Activated T-cell treated with anti-CD3 and anti-CD28 coated beads, Interleukin-2, amount 50 U/mL, for 72 hours (primary cell): Measurements from ENCODE around the gene PTGIS. TPM values are rescaled to one million over a fixed set of nuclear protein-coding genes. Genes with fewer than 3 reads are reported as not detected.

ENCODE experiments used
- ATAC-seq, 2 donors: fragments of 150-1000 bp; cut with Tn5 transposase; replicated peaks in 1 of 2; 2 replicates each; pipeline ENCODE4 v1.10.0; 2021; ENCODE audit warnings: moderate library complexity in 2 of 2, mild to moderate bottlenecking in 1 of 2
- DNase-seq, 2 donors: peaks; one replicate each; pipeline ENCODE4 v3.0.0; 2021 to 2022; ENCODE audit warnings: mixed read lengths in 1 of 2
- H3K27ac Mint-ChIP-seq: one replicate; pipeline ENCODE4 v1.8.0; 2022; ENCODE audit warnings: mild to moderate bottlenecking, moderate library complexity, mixed read lengths
- H3K27me3 Mint-ChIP-seq: one replicate; pipeline ENCODE4 v1.8.0; 2022; ENCODE audit warnings: low read depth, mixed read lengths
- H3K36me3 Mint-ChIP-seq, 2 donors: one replicate each; pipeline ENCODE4 v1.8.0; 2022; ENCODE audit warnings: mixed read lengths in 2 of 2, mild to moderate bottlenecking in 1 of 2; ENCODE audit not compliant: insufficient read depth in 2 of 2
- H3K4me1 Mint-ChIP-seq: one replicate; pipeline ENCODE4 v1.8.0; 2022; ENCODE audit warnings: low read depth, mixed read lengths
- H3K4me3 Mint-ChIP-seq, 2 donors: one replicate each; pipeline ENCODE4 v1.8.0; 2022; ENCODE audit warnings: mild to moderate bottlenecking in 2 of 2, mixed read lengths in 2 of 2, moderate library complexity in 2 of 2
- H3K9me3 Mint-ChIP-seq, 2 donors: one replicate each; pipeline ENCODE4 v1.8.0; 2022; ENCODE audit warnings: mixed read lengths in 2 of 2
- total RNA-seq, 2 donors: library from RNA; stranded (reverse); gene quantifications; one replicate each; pipeline ENCODE4 v1.2.3, GENCODE V29; 2022

PTGIS gene
- total RNA-seq, 2 donors from 2014 or later: 1.8 to 6.3 TPM

GRCh38 chr20:49540232-49540620 lies 27.7 kb downstream of the PTGIS start:
- H3K36me3 Mint-ChIP-seq: peaks cover 8 to 19% of the 10 kb centered on the region in 2 donors
- H3K4me1 Mint-ChIP-seq: peaks cover 35% of the 10 kb centered on the region
- no peak overlapping the region for H3K4me3 Mint-ChIP-seq
- no peak for ATAC-seq
- H3K27ac Mint-ChIP-seq: no peak overlapping the region
- H3K9me3 Mint-ChIP-seq: peaks cover 1 to 2% of the 10 kb centered on the region in 2 donors
- peaks cover 32% of the 10 kb centered on the region for H3K27me3 Mint-ChIP-seq
- no peak for DNase-seq

GRCh38 chr20:49539481-49540231 lies 28.3 kb downstream of the PTGIS start:
- Mint-ChIP-seq H3K4me1 (peaks cover 41% of the 10 kb centered on the region), H3K9me3 (no peaks in the 10 kb centered on the region), H3K36me3 (peaks cover 6 to 13% of the 10 kb centered on the region in 2 donors), H3K4me3 (no peak overlapping the region), H3K27ac (no peak overlapping the region), H3K27me3 (peaks cover 32% of the 10 kb centered on the region)
- DNase-seq (no peak), ATAC-seq (no peak)

GRCh38 chr20:49538950-49539349 lies 29.0 kb downstream of the PTGIS start:
- Mint-ChIP-seq H3K4me1 (peaks cover 48% of the 10 kb centered on the region), H3K4me3 (no peak overlapping the region), H3K9me3 (no peaks in the 10 kb centered on the region), H3K27me3 (peaks cover 32% of the 10 kb centered on the region), H3K27ac (no peak overlapping the region), H3K36me3 (peaks cover 3 to 8% of the 10 kb centered on the region in 2 donors)
- ATAC-seq (no peak), DNase-seq (no peak)

GRCh38 chr20:49534255-49534712 lies 33.7 kb downstream of the PTGIS start:
- Mint-ChIP-seq H3K4me1 (peaks cover 21% of the 10 kb centered on the region), H3K36me3 (peaks cover 2% of the 10 kb centered on the region in 2 donors), H3K27me3 (peaks cover 31% of the 10 kb centered on the region), H3K4me3 (peak overlapping the region; percentile 10 to 76), H3K27ac (peak overlapping the region; percentile 66), H3K9me3 (no peaks in the 10 kb centered on the region)
- ATAC-seq (peak; percentile 56 to 59), DNase-seq (peak; percentile 64 to 70)

GRCh38 chr20:49532285-49532946 lies 35.5 kb downstream of the PTGIS start:
- H3K4me1 Mint-ChIP-seq: peaks cover 21% of the 10 kb centered on the region

GRCh38 chr20:49529470-49529869 lies 38.5 kb downstream of the PTGIS start:
- DNase-seq (no peak), ATAC-seq (no peak)
- peaks cover 0 to 5% of the 10 kb centered on the region in 2 donors for H3K9me3 Mint-ChIP-seq
- H3K27me3 Mint-ChIP-seq: peaks cover 30% of the 10 kb centered on the region
- peaks cover 6% of the 10 kb centered on the region for H3K4me1 Mint-ChIP-seq
- H3K4me3 Mint-ChIP-seq: no peak overlapping the region
- peaks cover 0 to 2% of the 10 kb centered on the region in 2 donors for H3K36me3 Mint-ChIP-seq
- H3K27ac Mint-ChIP-seq: no peak overlapping the region

More at GRCh38 chr20:49532285-49532946, 35.5 kb downstream of the PTGIS start:
- Mint-ChIP-seq H3K27me3 (peaks cover 27% of the 10 kb centered on the region), H3K36me3 (peaks cover 0 to 2% of the 10 kb centered on the region in 2 donors), H3K4me3 (no peak overlapping the region), H3K27ac (no peak overlapping the region), H3K9me3 (no peaks in the 10 kb centered on the region)
- no peak for ATAC-seq
- DNase-seq: no peak

GRCh38 chr20:49526568-49526967 lies 41.4 kb downstream of the PTGIS start:
- Mint-ChIP-seq H3K4me3 (no peak overlapping the region), H3K9me3 (peaks cover 1 to 5% of the 10 kb centered on the region in 2 donors), H3K27ac (no peak overlapping the region), H3K4me1 (no peaks in the 10 kb centered on the region), H3K27me3 (peaks cover 44% of the 10 kb centered on the region), H3K36me3 (peaks cover 2 to 4% of the 10 kb centered on the region in 2 donors)
- DNase-seq: no peak
- ATAC-seq: no peak

GRCh38 chr20:49526056-49526455 lies 41.9 kb downstream of the PTGIS start:
- no peak overlapping the region for H3K27ac Mint-ChIP-seq
- no peak overlapping the region for H3K4me3 Mint-ChIP-seq
- H3K27me3 Mint-ChIP-seq: peaks cover 44% of the 10 kb centered on the region
- peaks cover 1 to 5% of the 10 kb centered on the region in 2 donors for H3K9me3 Mint-ChIP-seq
- ATAC-seq (no peak), DNase-seq (no peak)
- H3K36me3 Mint-ChIP-seq: peaks cover 2 to 4% of the 10 kb centered on the region in 2 donors
- no peaks in the 10 kb centered on the region for H3K4me1 Mint-ChIP-seq

- H3K4me3 Mint-ChIP-seq: no peak overlapping the region
- H3K27me3 Mint-ChIP-seq: peaks cover 26% of the 10 kb centered on the region
- ATAC-seq: no peak
- no peak for DNase-seq
- no peak overlapping the region for H3K27ac Mint-ChIP-seq
- H3K4me1 Mint-ChIP-seq: no peaks in the 10 kb centered on the region
- peaks cover 2 to 4% of the 10 kb centered on the region in 2 donors for H3K36me3 Mint-ChIP-seq
- peaks cover 1 to 5% of the 10 kb centered on the region in 2 donors for H3K9me3 Mint-ChIP-seq
Observed at GRCh38 chr20:49523767-49524360, 44.1 kb downstream of the PTGIS start.

- Mint-ChIP-seq H3K27me3 (peaks cover 28% of the 10 kb centered on the region), H3K9me3 (peaks cover 1 to 5% of the 10 kb centered on the region in 2 donors), H3K4me1 (no peaks in the 10 kb centered on the region), H3K27ac (no peak overlapping the region), H3K36me3 (peaks cover 2 to 4% of the 10 kb centered on the region in 2 donors), H3K4me3 (no peak overlapping the region)
- DNase-seq: no peak
- no peak for ATAC-seq
Observed at GRCh38 chr20:49521356-49521755, 46.6 kb downstream of the PTGIS start.

GRCh38 chr20:49519777-49520359 lies 48.1 kb downstream of the PTGIS start:
- H3K9me3 Mint-ChIP-seq: peaks cover 1 to 4% of the 10 kb centered on the region in 2 donors
- H3K4me3 Mint-ChIP-seq: no peak overlapping the region
- DNase-seq (no peak), ATAC-seq (no peak)
- no peak overlapping the region for H3K27ac Mint-ChIP-seq
- H3K36me3 Mint-ChIP-seq: peaks cover 2 to 4% of the 10 kb centered on the region in 2 donors
- H3K27me3 Mint-ChIP-seq: peaks cover 28% of the 10 kb centered on the region
- H3K4me1 Mint-ChIP-seq: no peaks in the 10 kb centered on the region

GRCh38 chr20:49519212-49519712 lies 48.7 kb downstream of the PTGIS start:
- H3K27ac Mint-ChIP-seq: no peak overlapping the region
- H3K27me3 Mint-ChIP-seq: peaks cover 28% of the 10 kb centered on the region
- peaks cover 0 to 4% of the 10 kb centered on the region in 2 donors for H3K36me3 Mint-ChIP-seq
- no peak overlapping the region for H3K4me3 Mint-ChIP-seq
- no peak for ATAC-seq
- H3K4me1 Mint-ChIP-seq: no peaks in the 10 kb centered on the region
- peaks cover 0 to 1% of the 10 kb centered on the region in 2 donors for H3K9me3 Mint-ChIP-seq
- DNase-seq: no peak
